K562 (cell line): Measurements from ENCODE around the gene ORMDL2. TPM values are rescaled to one million over a fixed set of nuclear protein-coding genes. Genes with fewer than 3 reads are reported as not detected.

ENCODE experiments used
- ATAC-seq: fragments of 200-7000 bp; cut with Tn5 transposase; 3 replicates; pipeline ENCODE4 v1.9.1; 2020; ENCODE audit warnings: moderate library complexity
- BruUV-seq: library from RNA; stranded (reverse); fragments of 400-500 nt; replicated peaks from 2 replicates; lab custom pipeline; 2021; lab: Mats Ljungman, UMichigan
- CTCF ChIA-PET: fragments of 300-600 bp; formaldehyde crosslinking; extraction: SDS; loops from one replicate; lab custom pipeline; 2021; ENCODE audit warnings: low intra/inter-chr PET ratio; lab: Yijun Ruan, JAX
- POLR2A ChIA-PET: fragments of 300-600, 350-650 bp; sonication (Branson Sonifier 250); formaldehyde crosslinking; extraction: SDS; loops from one replicate; lab custom pipeline; 2021; ENCODE audit warnings: antibody characterized with exemption, inconsistent platforms; lab: Yijun Ruan, JAX
- DNase-seq, 4 experiments: peaks; one replicate each; pipeline versions ENCODE4 v3.0.0 to v3.0.0-alpha.2; 2011 to 2018; ENCODE audit warnings: low spot score in 3 of 4, mixed read lengths in 3 of 4; ENCODE audit errors: extremely low read depth in 1 of 4
- FAIRE-seq: peaks from 2 replicates; lab custom pipeline; 2011; peaks lifted over from hg19 to GRCh38; lab: Jason Lieb, UNC
- H2AFZ ChIP-seq: 2 replicates; pipeline ENCODE4 v1.6.0; 2011; ENCODE audit warnings: low read depth, low read length, control low read depth, inconsistent platforms
- H3K27ac ChIP-seq: fragments of 200-600 bp; 3 replicates; pipeline ENCODE4 v1.8.0; 2011; ENCODE audit warnings: low read depth, mild to moderate bottlenecking, control low read depth, inconsistent platforms, low read length, moderate library complexity, mixed read lengths; ENCODE audit errors: extremely low read depth
- H3K27me3 ChIP-seq, 2 experiments: fragments of 300-600 bp in 1 of 2; 2 replicates in 1 of 2; 3 replicates in 1 of 2; pipeline versions ENCODE4 v1.6.0 to v1.8.0; 2011; ENCODE audit warnings: inconsistent platforms in 2 of 2, low read length in 2 of 2, mild to moderate bottlenecking in 1 of 2, mixed read lengths in 1 of 2, moderate library complexity in 1 of 2; ENCODE audit not compliant: control insufficient read depth in 2 of 2, insufficient read depth in 2 of 2
- H3K36me3 ChIP-seq: fragments of 300-600 bp; 3 replicates; pipeline ENCODE4 v1.8.0; 2011; ENCODE audit warnings: mild to moderate bottlenecking, low read length, inconsistent platforms; ENCODE audit not compliant: control insufficient read depth, insufficient read depth
- H3K4me1 ChIP-seq, 2 experiments: fragments of 200-600 bp in 1 of 2; replicated peaks in 1 of 2; 2 replicates in 1 of 2; 3 replicates in 1 of 2; pipeline versions ENCODE4 v1.5.1 to v1.8.0; 2011; ENCODE audit warnings: inconsistent platforms in 2 of 2, low read length in 2 of 2, mild to moderate bottlenecking in 1 of 2, mixed read lengths in 1 of 2, moderate library complexity in 1 of 2; ENCODE audit not compliant: control insufficient read depth in 2 of 2, insufficient read depth in 2 of 2
- H3K4me2 ChIP-seq: 2 replicates; pipeline ENCODE4 v1.6.1; 2011; ENCODE audit warnings: low read length, control low read depth, inconsistent platforms, mixed read lengths; ENCODE audit not compliant: insufficient read depth
- H3K4me3 ChIP-seq: fragments of 200-600 bp; sonication (generic), shearing (Covaris generic); 2 replicates; pipeline ENCODE4 v1.5.1; 2016; ENCODE audit warnings: control low read depth, inconsistent platforms
- H3K79me2 ChIP-seq: fragments of 200-600 bp; 3 replicates; pipeline ENCODE4 v1.8.0; 2011; ENCODE audit warnings: low read length, inconsistent platforms; ENCODE audit not compliant: control insufficient read depth, insufficient read depth
- H3K9ac ChIP-seq, 2 experiments: 2 replicates each; pipeline versions ENCODE4 v1.6.0 to v1.6.1; 2011; ENCODE audit warnings: low read depth in 2 of 2, low read length in 2 of 2, control low read depth in 1 of 2, inconsistent platforms in 1 of 2, mild to moderate bottlenecking in 1 of 2, mixed read lengths in 1 of 2; ENCODE audit not compliant: insufficient read depth in 1 of 2
- H3K9me1 ChIP-seq: one replicate; pipeline ENCODE4 v1.6.0; 2011; ENCODE audit warnings: inconsistent platforms, mild to moderate bottlenecking, low read length, moderate library complexity; ENCODE audit not compliant: control insufficient read depth, insufficient read depth
- H3K9me3 ChIP-seq: replicated peaks from 2 replicates; pipeline ENCODE4 v1.5.1; 2011; ENCODE audit warnings: low read depth, low read length, inconsistent platforms; ENCODE audit not compliant: control insufficient read depth, insufficient read depth
- H4K20me1 ChIP-seq: replicated peaks from 2 replicates; pipeline ENCODE4 v1.6.1; 2011; ENCODE audit warnings: low read length, inconsistent platforms, mixed read lengths; ENCODE audit not compliant: control insufficient read depth, insufficient read depth
- ETS1 ChIP-seq: conservative IDR thresholded peaks from 2 replicates; pipeline ENCODE4 v1.6.1; 2011; ENCODE audit warnings: low read depth, mild to moderate bottlenecking, low read length; ENCODE audit not compliant: control insufficient read depth
- HMG20B ChIP-seq: fragments of 250-450 bp; sonication (Bioruptor Pico); IDR thresholded peaks from 2 replicates; pipeline ENCODE4 v1.5.0; 2021; ENCODE audit warnings: mild to moderate bottlenecking
- ID3 ChIP-seq, 2 experiments: fragments of 250-450 bp in 1 of 2; fragments of 450-650 bp in 1 of 2; sonication (Bioruptor Pico) in 1 of 2; IDR thresholded peaks; 2 replicates each; pipeline versions ENCODE4 v1.6.1 to v1.8.0; 2016 to 2021; ENCODE audit warnings: mild to moderate bottlenecking in 2 of 2, moderate library complexity in 2 of 2, missing compliant biosample characterization in 1 of 2, missing genetic modification characterization in 1 of 2
- KDM5B ChIP-seq: fragments of 200-600 bp; sonication (generic); IDR thresholded peaks from 2 replicates; pipeline ENCODE4 v1.6.1; 2012; ENCODE audit warnings: low read depth, mild to moderate bottlenecking, moderate library complexity, low read length, control low read depth, inconsistent platforms; ENCODE audit not compliant: insufficient replicate concordance
- PATZ1 ChIP-seq: fragments of 250-450 bp; sonication (Bioruptor Pico); IDR thresholded peaks from 2 replicates; pipeline ENCODE4 v1.5.0; 2020; ENCODE audit warnings: mild to moderate bottlenecking, borderline replicate concordance
- PCBP1 ChIP-seq: fragments of 200-400 bp; formaldehyde crosslinking; IDR thresholded peaks from 2 replicates; pipeline ENCODE4 v1.6.1; 2018; ENCODE audit warnings: mild to moderate bottlenecking, low read depth, low read length; ENCODE audit not compliant: poor library complexity, severe bottlenecking
- RFX7 ChIP-seq: fragments of 250-450 bp; sonication (Bioruptor Pico); IDR thresholded peaks from 2 replicates; pipeline ENCODE4 v1.5.1; 2021; ENCODE audit warnings: mild to moderate bottlenecking
- ZC3H4 ChIP-seq: sonication (generic); formaldehyde crosslinking; IDR thresholded peaks from 2 replicates; pipeline ENCODE4 v1.9.0; 2021; ENCODE audit warnings: missing genetic modification reagents, borderline replicate concordance
- ZNF121 ChIP-seq: sonication (generic); formaldehyde crosslinking; conservative IDR thresholded peaks from 2 replicates; pipeline ENCODE4 v1.8.0; 2022; ENCODE audit warnings: missing genetic modification reagents
- ZNF174 ChIP-seq: fragments of 250-450 bp; sonication (Bioruptor Pico); IDR thresholded peaks from 2 replicates; pipeline ENCODE4 v1.4.0; 2020; ENCODE audit warnings: mild to moderate bottlenecking
- ZNF444 ChIP-seq: fragments of 250-450 bp; sonication (Bioruptor Pico); IDR thresholded peaks from 2 replicates; pipeline ENCODE4 v1.4.0; 2020; ENCODE audit warnings: mild to moderate bottlenecking, moderate library complexity
- WGBS: fragments of 100-300 bp; shearing (Covaris generic); methylation state at CpG from one replicate; pipeline ENCODE4 v1.1.6; 2016; ENCODE audit warnings: low coverage, mixed read lengths; ENCODE audit not compliant: insufficient coverage; ENCODE audit errors: missing lambda C conversion rate; 5-methylcytosine and 5-hydroxymethylcytosine counted together
- in situ Hi-C: fragments of 300-500 bp; cut with MboI; formaldehyde crosslinking; loops from 4 replicates; pipeline ENCODE4 v1.15.0; 2018; ENCODE audit warnings: inconsistent platforms, mixed read lengths
- intact Hi-C: fragments of 100-400 bp; cut with micrococcal nuclease; formaldehyde crosslinking; loops from 2 replicates; pipeline ENCODE4 v1.14.2; 2022
- polyA plus RNA-seq, 8 experiments: library from polyadenylated mRNA; depleted of rRNA in 4 of 8; stranded (reverse) in 5 of 8; unstranded in 3 of 8; fragments of >200 nt; fragmentation: Nextera tagmentation in 2 of 8; fragmentation: Illumina TruSeq in 1 of 8; extraction: Ambion mirVana in 2 of 8; extraction: Trizol in 1 of 8; gene quantifications; 2 replicates each; pipeline versions ENCODE4 v1.2.1 to v1.2.3, GENCODE V29; 2011 to 2014; ENCODE audit warnings: inconsistent platforms in 1 of 8, missing spikeins in 1 of 8
- total RNA-seq, 7 experiments: library from RNA; depleted of rRNA in 6 of 7; stranded (reverse); fragments of >200 nt in 6 of 7; fragmentation: Illumina TruSeq in 2 of 7; extraction: Trizol in 2 of 7; gene quantifications; 2 replicates each; pipeline versions ENCODE4 v1.2.1 to v1.2.3, GENCODE V29; 2011 to 2021; ENCODE audit warnings: low replicate concordance in 1 of 7

The ORMDL2 gene
- total and polyA plus RNA-seq, 9 of the 15 experiments (the other 6 are each of a cell fraction or from before 2014, with no cell fraction given), result 9.9 to 113 (median 34.4) TPM

GRCh38 chr12:55777856-55778255 lies 40.0 kb upstream of the ORMDL2 start:
- no peak for ATAC-seq
- peaks cover 77% of the 10 kb centered on the region for H3K36me3 ChIP-seq
- no peak overlapping the region for H2AFZ ChIP-seq
- no peak for FAIRE-seq
- H3K4me3 ChIP-seq, result no peak overlapping the region
- no peaks in the 10 kb centered on the region for H4K20me1 ChIP-seq
- no peak for DNase-seq
- no peaks in the 10 kb centered on the region for H3K9me3 ChIP-seq
- WGBS, result 97% methylated on average over 3 of the region's 3 CpGs
- ChIA-PET CTCF (no interaction called here), POLR2A (no interaction called here)
- no peaks in the 10 kb centered on the region for H3K9me1 ChIP-seq
- H3K4me1 ChIP-seq, result no peaks in the 10 kb centered on the region
- in situ Hi-C loops, result no loop called here
- H3K27me3 ChIP-seq, result no peaks in the 10 kb centered on the region
- BruUV-seq, result no TSS peak
- H3K4me2 ChIP-seq, result no peak overlapping the region
- peaks cover 14% of the 10 kb centered on the region; the same call in 1 of the 3 replicates for H3K79me2 ChIP-seq
- TF ChIP-seq ID3 (CRISPR knock-in tag; IDR thresholded peaks at IDR 0.05) (no peak), ID3 (tag; IDR thresholded peaks at IDR 0.05) (no peak), PCBP1 (no peak), PATZ1 (CRISPR knock-in tag) (no peak), ZC3H4 (CRISPR knock-in tag) (no peak), ZNF174 (CRISPR knock-in tag) (no peak), ZNF121 (CRISPR knock-in tag) (no peak), KDM5B (no peak), ETS1 (no peak), HMG20B (CRISPR knock-in tag) (no peak), RFX7 (CRISPR knock-in tag) (no peak), ZNF444 (CRISPR knock-in tag) (no peak)
- H3K9ac ChIP-seq, result no peak overlapping the region
- intact Hi-C loops, result no loop called here
- no peak overlapping the region for H3K27ac ChIP-seq
